ENCODE measurements around the gene KATNAL2. TPM values are rescaled to one million over a fixed set of nuclear protein-coding genes. Genes with fewer than 3 reads are reported as not detected.

KATNAL2 gene
- total RNA-seq, 1 donor from 2014 or later: 2.9 TPM

DNA sequence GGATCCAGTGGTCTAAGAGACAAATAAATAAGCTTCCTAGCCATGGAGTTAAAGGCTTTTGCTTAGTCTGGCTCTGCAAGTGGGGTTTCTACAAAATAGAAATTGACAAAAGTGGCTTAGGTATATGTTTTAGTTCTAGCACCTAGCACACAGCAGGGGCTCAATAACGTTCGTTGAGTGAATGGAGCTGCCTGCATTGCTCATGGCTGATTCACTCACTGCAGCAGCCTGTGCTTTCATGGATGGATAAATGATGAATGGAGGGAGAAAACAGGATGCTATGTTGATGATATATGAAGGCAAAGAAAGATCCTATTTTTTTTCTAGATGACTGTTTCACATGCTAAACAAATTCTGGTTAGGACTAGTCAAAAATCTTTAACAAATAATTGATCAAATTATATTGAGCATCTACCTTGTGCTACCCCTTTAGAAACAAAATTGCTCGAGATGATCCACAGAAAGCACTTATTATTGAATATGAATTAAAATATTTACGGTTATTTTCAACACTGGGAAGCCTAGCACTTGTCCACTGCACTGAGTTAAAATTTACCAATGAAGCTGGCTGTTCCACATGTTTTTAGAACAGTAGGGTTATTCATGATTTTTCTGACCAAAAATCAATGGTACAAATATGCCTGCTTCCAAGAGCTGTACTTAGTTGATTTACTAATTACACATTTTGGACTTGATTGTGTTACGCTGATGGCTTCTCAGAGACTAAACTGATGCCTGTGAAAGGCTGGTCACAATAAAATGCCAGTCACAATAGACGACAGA lies 193.3 kb downstream of the KATNAL2 start:
- DNase-seq (ENCODE audit: low spot score): no peak

DNA sequence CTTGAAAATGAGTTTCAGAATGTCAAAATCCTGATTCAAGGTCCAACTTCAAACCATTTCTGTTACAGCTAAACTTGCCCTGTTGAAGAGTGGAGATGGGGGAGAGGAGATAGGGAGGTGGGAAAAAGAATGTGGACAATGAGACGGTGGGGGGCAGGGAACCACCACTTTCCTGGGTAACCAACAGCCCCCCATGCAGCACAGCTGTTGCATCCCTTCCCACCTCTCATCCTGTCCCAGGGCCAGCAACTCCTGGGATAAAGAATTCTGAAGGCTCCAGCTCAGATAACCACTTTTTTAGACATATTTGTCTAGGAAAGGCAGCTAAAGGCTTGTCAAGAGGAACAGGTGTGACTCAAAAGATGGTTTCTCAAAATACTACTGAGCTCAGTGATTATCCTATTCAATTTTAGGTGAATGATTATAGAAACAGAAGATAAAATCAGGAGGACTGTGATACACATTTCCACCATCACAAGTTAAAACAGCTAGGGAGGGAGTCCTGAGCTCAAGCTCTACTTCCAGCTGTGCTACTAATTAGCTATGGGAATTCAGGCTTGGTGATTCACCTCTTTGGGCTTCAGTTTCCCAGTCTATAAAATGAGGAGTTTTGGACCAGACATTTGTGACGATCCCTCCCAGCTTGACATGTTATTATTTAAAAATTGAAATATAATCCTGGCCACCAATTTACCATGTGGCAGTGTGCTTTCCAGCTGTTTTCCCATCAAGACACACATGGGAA lies 196.6 kb downstream of the KATNAL2 start:
- DNase-seq (ENCODE audit: low spot score): no peak

DNA sequence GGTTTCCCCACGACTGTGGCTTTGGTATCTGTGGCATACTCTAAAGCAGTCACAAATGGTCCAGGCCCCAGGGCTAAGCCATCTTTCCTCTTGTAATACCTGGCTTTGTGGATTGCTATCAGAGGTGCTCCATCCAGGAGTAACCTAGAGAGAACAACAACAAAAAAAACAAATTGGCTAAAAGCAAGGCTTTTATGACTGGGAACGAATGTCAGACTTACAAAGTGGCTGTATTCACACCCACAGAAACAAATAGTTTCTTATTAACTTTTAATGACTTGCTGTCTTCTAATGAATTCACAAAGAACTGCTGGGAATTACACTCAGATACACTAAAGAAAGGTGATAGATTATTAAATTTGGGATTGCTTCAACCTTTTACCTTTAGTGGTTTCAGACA lies 197.8 kb downstream of the KATNAL2 start:
- DNase-seq (ENCODE audit: low spot score): no peak

DNA sequence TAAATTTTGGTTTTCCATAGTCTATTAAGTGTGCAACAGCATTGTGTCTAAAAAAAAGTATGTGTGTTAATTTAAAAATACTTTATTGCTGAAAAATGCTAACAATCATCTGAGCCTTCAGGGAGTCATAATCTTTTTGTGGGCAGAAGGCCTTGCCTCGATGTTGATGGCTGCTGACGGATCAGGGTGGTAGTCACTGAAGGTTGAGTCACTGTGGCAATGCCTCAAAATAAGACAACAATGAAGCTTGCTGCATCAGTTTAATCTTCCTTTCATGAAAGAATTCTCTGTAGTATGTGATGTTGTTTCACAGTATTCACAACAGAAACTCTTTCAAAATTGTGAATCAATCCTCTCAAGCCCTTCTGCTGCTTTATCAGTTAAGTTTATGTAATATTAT lies 201.6 kb downstream of the KATNAL2 start:
- DNase-seq (ENCODE audit: low spot score): no peak

DNA sequence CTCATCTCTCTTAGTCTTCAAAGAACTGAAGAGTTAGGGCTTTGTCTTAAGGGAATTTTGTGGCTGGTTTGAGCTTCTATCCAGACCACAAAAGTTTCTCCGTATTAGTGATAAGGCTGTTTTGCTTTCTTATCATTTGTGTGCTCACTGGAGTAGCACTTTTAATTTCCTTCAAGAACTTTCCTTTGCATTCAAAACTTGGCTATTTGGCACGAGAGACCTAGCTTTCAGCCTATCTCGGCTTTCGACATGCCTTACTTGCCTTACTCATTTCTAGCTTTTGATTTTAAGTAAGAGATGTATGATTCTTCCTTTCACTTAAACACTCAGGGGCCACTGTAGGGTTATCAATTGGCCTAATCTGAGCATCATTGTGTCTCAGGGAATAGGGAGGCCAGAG lies 203.0 kb downstream of the KATNAL2 start:
- DNase-seq (ENCODE audit: low spot score): no peak

DNA sequence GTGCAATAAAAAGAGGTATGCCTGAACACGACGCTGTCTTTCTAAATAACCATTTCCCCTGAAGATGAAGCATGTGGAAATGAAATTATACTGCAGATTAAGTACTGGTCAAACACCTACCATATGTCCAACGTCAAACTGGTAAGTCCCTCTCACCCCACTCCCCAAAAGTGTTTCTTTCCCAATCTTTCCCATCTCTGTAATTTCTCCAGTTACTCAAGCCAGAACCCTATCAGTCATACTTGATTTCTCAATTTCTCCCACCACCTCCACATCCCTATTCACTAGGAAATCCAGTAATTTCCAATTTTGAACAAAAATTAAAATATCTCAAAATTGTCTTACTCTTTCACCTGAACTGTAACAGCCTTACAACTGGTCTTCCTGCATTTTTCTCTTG lies 203.7 kb downstream of the KATNAL2 start:
- DNase-seq (ENCODE audit: low spot score): no peak

DNA sequence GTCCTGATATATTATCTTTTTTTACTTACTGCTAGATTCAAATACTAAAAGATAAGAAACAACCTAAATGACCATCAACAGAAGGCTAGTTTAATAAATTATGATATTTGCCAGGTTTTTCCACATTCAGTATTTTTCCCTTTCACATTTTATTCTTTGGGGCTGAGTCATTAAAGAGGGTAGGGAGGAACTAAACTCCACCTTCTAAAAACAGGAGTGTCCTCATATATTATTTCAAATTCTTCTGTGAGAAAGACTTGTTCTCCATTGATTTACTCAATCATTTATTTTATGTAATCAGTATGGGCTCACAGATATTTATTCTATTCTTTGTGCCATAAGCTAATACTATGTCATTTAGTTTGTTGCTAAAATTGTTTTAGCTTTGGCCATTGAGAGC lies 223.9 kb downstream of the KATNAL2 start:
- no peak for DNase-seq (ENCODE audit: low spot score)

DNA sequence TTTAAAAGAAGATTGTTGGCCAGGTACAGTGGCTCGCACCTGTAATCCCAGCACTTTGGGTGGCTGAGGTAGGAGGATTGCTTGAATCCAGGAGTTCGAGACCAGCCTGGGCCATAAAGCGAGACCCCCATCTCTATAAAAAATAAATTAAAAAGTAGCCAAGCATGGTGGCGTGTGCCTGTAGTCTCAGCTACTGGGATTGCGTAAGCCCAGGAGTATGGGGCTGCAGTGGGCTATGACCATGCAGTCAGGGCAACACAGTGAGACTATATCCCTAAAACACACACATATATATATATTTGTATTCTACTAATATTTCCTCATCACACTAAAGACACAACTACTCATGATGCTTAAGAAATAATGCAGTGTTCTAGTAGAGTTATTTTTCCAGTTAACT lies 225.8 kb downstream of the KATNAL2 start:
- DNase-seq (ENCODE audit: low spot score): no peak

DNA sequence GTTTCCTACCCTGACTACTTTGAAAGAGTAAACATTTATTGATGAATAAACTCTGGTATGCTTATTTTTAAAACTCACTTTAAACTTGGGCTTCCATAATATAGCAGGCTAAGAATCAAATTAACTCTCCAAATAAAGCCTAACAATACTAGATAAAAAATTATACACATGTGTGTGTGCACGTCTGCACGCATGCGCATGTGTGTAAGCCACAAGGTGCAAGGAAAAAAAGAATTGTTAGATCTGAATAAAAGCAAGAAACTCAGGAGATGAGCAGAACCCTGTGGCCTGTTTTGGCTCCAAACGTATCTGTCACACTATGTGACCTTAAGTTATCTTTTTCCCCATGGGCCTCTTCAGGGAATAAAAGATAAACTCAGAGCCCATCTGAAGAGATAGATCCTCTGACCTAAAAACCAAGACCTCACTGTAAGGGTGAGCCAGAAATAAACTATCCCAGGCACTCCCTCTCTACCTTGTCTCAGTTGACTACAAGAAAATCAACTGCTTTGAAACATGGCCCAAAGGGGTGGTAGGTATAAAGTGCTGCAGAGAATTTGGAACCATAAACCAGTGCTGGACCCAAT lies 226.6 kb downstream of the KATNAL2 start:
- no peak for DNase-seq (ENCODE audit: low spot score)

DNA sequence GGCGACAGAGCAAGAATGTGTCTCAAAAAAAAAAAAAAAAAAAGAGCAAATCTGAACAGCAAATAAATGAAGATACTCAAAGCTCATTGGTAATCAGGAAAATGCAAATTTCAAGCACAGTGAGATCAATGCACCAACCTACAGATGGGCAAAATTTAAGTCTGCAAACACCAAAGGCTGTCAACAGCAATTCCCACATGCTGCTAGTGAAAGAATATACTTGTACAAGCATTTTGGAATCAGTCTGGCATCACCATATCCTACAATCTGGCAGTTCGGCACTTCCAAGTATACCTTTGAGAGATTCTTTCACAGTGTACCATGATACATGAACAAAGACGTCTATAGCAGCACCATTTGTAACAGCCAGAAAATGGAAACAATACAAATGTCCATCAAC lies 228.8 kb downstream of the KATNAL2 start:
- no peak for DNase-seq (ENCODE audit: low spot score)

DNA sequence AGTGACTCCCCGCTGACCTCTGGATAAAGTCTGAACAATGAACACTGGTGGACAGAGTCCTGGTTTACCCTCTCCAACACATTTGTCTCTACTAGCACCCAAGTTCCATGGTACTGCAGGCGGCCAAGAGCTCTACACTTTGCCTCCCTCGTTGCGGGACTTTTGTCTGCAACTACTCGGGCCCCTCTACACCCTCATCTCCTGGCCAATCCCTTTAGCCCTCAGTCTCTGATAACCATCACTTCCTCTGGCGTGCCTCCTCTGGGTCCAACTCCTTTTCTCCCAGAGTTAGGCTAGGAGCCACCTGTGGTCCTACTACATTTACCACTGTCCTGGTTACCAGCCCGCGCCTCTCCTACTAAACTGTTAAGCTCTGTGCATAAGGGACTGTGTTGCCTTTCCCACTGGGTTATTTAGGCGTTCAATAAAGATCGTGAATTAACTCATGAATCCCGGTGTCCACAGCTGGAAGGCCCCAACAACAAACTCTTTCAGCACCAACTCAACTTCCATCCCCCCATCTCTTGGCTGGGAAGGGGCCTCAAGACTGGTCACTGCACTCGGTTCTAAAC lies 232.1 kb downstream of the KATNAL2 start:
- DNase-seq (ENCODE audit: low spot score): peak; percentile 1

DNA sequence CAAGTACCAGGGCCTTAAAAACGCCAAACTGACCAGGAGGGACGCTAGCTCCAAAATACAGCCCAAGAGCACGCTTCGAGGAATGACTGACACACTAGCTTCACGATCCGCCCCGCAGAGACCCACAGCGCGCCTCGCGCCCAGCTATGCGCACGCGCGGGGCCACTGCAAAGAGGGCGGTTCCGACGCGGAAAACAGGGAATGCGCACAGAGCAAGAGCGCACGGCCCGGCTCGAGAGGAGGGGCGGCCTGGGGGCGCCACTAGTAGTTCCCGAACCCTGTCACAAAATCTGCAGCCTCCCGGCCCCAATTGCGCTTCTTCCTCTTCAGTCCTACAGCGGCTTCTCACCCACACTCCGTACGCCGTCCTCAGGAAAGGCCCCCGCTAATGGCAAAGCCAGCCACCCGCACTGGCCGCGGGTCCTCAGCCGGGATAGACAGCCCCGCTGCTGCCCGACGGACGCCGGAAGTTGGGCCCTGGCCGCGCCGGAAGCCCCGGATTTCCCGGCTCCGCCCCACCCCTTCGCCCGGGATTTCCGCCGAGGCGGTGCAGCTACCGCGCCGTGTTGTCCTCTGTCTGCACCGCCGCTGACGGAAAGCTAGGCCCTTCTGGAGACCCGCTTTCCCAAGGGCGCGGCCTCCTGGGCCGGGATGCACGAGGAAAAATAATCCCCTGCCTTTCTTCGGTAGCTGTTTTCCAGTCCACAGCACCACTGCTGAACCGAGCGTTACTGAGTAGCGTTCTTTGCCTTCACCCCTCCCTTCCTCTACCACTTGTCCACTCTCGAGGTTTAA lies 232.8 kb downstream of the KATNAL2 start, which contains the start of gene HDHD2:
Gene HDHD2, minus strand, starts transcription at position 472 of the 795 bp plus-strand sequence. CDS start 14,061 bp downstream, outside the sequence.
- DNase-seq (ENCODE audit: low spot score): peak; percentile 88

DNA sequence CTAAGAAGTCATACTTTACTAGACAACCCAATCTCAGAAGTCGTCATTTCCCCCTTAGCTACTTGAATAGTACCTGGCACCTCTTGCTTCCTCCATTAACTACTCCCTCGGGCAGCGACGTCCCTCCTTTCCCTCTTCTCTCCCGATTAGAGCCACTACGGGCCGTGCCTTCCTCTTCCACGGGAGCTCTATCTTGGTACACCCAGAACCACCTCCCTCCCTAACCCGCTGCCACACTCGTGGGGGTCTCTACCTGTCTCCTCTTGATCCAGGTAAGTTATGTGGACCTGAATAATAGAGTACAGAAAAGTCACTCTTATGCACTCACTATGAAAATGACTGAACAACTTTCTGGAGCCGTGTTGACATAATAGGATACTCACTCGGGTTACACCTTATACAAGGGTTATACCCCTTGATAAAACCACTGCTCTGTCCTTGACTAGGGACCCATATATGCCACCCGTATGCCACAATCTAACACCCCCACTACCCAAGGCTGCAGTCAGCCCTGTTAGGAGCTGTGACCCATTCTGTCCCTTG lies 233.5 kb downstream of the KATNAL2 start:
- no peak for DNase-seq (ENCODE audit: low spot score)

DNA sequence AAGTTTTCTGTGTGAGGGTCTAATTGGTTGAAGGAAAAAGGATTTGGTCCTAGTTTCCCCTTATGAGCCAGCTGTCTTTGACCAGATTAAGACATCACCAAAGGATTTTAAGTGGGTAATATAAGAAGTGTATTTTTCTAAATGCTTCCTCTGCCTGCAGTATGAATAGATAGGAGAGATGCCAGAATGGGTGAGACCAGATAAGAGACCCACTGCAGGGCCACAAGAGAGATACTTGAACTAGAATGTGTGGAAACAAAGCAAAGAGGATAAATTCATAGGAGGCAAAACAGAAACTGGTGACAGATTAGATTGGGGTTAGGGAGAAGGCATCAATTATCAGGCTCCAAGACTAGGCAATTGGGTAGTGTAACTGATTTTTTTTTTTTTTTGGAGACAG lies 234.0 kb downstream of the KATNAL2 start:
- DNase-seq (ENCODE audit: low spot score): peak; percentile 5

Other genes starting within 250 kb of the KATNAL2 start
- gene ST8SIA5, start 160.5 kb upstream of the KATNAL2 start, total RNA-seq (ENCODE audit: insufficient read depth, low replicate concordance): 3.6 TPM
- 43.6 TPM for gene PIAS2, start 95 bp upstream of the KATNAL2 start, total RNA-seq (ENCODE audit: insufficient read depth, low replicate concordance)
- gene ELOA2, start 118.0 kb downstream of the KATNAL2 start, total RNA-seq (ENCODE audit: insufficient read depth, low replicate concordance): 1.9 TPM
- 10.4 TPM for gene HDHD2, start 232.9 kb downstream of the KATNAL2 start, total RNA-seq (ENCODE audit: insufficient read depth, low replicate concordance)